Limb (tissue), 2 donors: ENCODE data around the gene AANAT.
A peak's percentile ranks its signal among the peaks of the same experiment; 100 is the strongest.
"Not testable (repeated sequence)": the region's sequence is repeated elsewhere in the genome, so short reads cannot be mapped to it uniquely, and the experiment has no call there.

ENCODE experiments used
- DNase-seq, 2 donors: peaks; one replicate each; pipeline ENCODE4 v3.0.0-alpha.2; 2016; ENCODE audit errors: extremely low spot score in 2 of 2

Gene AANAT

DNA sequence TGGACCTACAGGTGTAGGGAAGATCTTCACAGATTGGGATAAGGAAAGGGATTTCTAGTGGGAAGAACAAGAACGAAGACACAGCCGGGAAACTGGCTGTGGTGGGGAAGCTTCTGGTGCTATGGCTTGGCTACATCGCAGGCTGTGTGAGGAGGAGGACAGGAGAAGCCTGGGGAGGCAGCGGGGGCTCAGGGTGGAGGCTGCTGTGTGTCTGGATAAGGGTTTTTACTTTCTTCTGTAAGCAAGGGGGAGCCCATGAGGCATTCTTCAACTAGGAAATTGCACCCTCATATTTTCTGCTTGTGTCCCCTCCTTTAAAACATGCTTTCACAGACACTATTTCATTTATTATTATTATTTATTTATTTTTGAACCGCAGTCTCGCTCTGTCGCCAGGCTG is 36.7 kb downstream of the AANAT start:
- no peak for DNase-seq

- DNase-seq = peak; percentile 67 to 93
These were observed 39.3 kb downstream of the AANAT start for GRCh38 chr17:76506408-76507345.

DNA sequence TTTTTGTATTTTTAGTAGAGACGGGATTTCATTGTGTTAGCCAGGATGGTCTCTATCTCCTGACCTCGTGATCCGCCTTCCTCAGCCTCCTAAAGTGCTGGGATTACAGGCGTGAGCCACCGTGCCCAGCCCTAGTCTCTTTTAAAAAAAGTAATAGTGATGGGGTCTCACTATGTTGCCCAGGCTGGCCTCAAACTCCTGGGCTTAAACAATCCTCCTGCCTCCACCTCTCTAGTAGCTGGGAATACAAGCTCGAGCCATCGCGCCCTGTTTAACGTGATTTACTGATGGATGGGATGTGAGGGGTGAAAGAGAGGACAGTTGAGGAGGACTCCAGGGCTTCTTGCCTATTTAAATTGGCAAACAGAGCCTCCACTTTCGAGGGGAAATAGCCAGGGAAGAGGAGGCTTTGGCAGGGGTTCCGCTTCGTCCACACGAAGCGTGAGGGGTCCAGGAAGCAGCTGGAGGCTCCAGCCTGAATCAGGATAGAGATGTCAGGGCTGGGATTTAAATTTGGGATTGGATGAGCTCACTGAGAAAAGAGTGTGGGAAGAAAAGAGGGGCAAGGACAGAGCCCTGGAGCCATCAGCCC is 41.2 kb downstream of the AANAT start:
- peak in 1 of 2 donors; percentile 27 for DNase-seq

- DNase-seq = no peak
These were observed 43.4 kb downstream of the AANAT start for GRCh38 chr17:76510831-76511244.

GRCh38 chr17:76511668-76512365 is 44.4 kb downstream of the AANAT start:
- no peak for DNase-seq

- no peak for DNase-seq
These were observed 45.2 kb downstream of the AANAT start for GRCh38 chr17:76512366-76513305.

DNA sequence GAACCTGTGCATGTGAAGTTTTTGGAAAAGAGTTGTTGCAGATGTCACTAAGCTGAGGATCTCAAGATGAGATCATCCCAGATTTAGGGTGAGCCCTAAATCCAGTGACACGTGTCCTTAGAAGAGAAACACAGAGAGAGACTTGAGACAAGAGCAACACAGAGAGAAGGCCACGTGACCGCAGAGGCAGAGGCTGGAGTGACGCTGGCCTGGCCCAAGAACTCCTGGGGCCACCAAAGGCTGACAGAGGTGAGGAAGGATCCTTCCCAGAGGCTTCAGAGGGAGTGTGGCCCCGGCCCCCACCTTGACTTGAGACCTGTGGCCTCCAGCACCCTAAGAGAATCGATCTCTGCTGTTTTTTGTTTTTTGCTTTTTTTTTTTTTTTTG is 45.9 kb downstream of the AANAT start:
- DNase-seq = no peak

- DNase-seq = not testable (repeated sequence)
These were observed 47.0 kb downstream of the AANAT start for GRCh38 chr17:76514355-76514754.

GRCh38 chr17:76515274-76515949 is 48.0 kb downstream of the AANAT start:
- DNase-seq = no peak

- DNase-seq = no peak
These were observed 50.2 kb downstream of the AANAT start for GRCh38 chr17:76517638-76518038.

GRCh38 chr17:76519048-76519966 is 51.9 kb downstream of the AANAT start:
- DNase-seq = peak in 1 of 2 donors; percentile 27
